SK-N-SH (cell line): ENCODE data around the gene OR8D1. TPM values are rescaled to one million over a fixed set of nuclear protein-coding genes. Genes with fewer than 3 reads are reported as not detected.

ENCODE experiments used
- CTCF ChIA-PET: fragments of 300-600, 350-600 bp; formaldehyde crosslinking; extraction: SDS; loops from one replicate; lab custom pipeline; 2021; lab: Yijun Ruan, JAX
- POLR2A ChIA-PET: fragments of 350-600 bp; sonication (Branson Sonifier 250); formaldehyde crosslinking; extraction: SDS; loops from one replicate; lab custom pipeline; 2020; ENCODE audit warnings: antibody characterized with exemption, inconsistent platforms; lab: Yijun Ruan, JAX
- DNase-seq: peaks from one replicate; pipeline ENCODE4 v3.0.0; 2012
- H2AFZ ChIP-seq: fragments of 200-600 bp; sonication (generic); 2 replicates; pipeline ENCODE4 v1.8.1; 2016; ENCODE audit warnings: antibody characterized with exemption, mild to moderate bottlenecking, low read depth
- H3F3A ChIP-seq: fragments of 200-600 bp; sonication (generic); replicated peaks from 2 replicates; pipeline ENCODE3; 2016; ENCODE audit warnings: antibody characterized with exemption, mild to moderate bottlenecking; ENCODE audit not compliant: insufficient read depth
- H3K27ac ChIP-seq, 2 experiments: fragments of 200-500 bp in 1 of 2; fragments of 200-600 bp in 1 of 2; sonication (Bioruptor generic) in 1 of 2; sonication (generic), shearing (Covaris generic) in 1 of 2; 2 replicates each; pipeline versions ENCODE4 v1.5.1 to v1.6.1; 2014 to 2016; ENCODE audit warnings: low read depth in 2 of 2, inconsistent platforms in 1 of 2, low read length in 1 of 2, mild to moderate bottlenecking in 1 of 2, mixed read lengths in 1 of 2
- H3K27me3 ChIP-seq: fragments of 200-600 bp; sonication (generic), shearing (Covaris generic); 2 replicates; pipeline ENCODE4 v1.6.1; 2016; ENCODE audit warnings: mixed run types; ENCODE audit not compliant: insufficient read depth
- H3K36me3 ChIP-seq, 2 experiments: fragments of 200-500 bp in 1 of 2; fragments of 200-600 bp in 1 of 2; sonication (Bioruptor generic) in 1 of 2; sonication (generic) in 1 of 2; replicated peaks in 1 of 2; 2 replicates each; pipeline versions ENCODE3 to v1.5.1; 2014 to 2016; ENCODE audit warnings: low read length in 1 of 2, mild to moderate bottlenecking in 1 of 2; ENCODE audit not compliant: insufficient read depth in 2 of 2, control insufficient read depth in 1 of 2
- H3K4me1 ChIP-seq, 2 experiments: fragments of 200-500 bp in 1 of 2; fragments of 200-600 bp in 1 of 2; sonication (Bioruptor generic) in 1 of 2; sonication (generic), shearing (Covaris generic) in 1 of 2; 2 replicates each; pipeline versions ENCODE4 v1.5.1 to v1.6.1; 2014 to 2016; ENCODE audit warnings: low read depth in 1 of 2, low read length in 1 of 2, mixed run types in 1 of 2; ENCODE audit not compliant: insufficient read depth in 2 of 2, control insufficient read depth in 1 of 2
- H3K4me2 ChIP-seq: fragments of 200-600 bp; sonication (generic), shearing (Covaris generic); 2 replicates; pipeline ENCODE4 v1.6.1; 2017; ENCODE audit warnings: mixed run types
- H3K4me3 ChIP-seq, 2 experiments: fragments of 200-500 bp in 1 of 2; fragments of 200-600 bp in 1 of 2; sonication (Bioruptor generic) in 1 of 2; sonication (generic), shearing (Covaris generic) in 1 of 2; 2 replicates each; pipeline versions ENCODE4 v1.5.1 to v1.8.1; 2014 to 2016; ENCODE audit warnings: low read depth in 2 of 2, inconsistent platforms in 1 of 2, low read length in 1 of 2, mild to moderate bottlenecking in 1 of 2, mixed read lengths in 1 of 2, moderate library complexity in 1 of 2
- H3K79me2 ChIP-seq: fragments of 200-600 bp; sonication (generic); 2 replicates; pipeline ENCODE4 v1.8.1; 2017; ENCODE audit warnings: mild to moderate bottlenecking; ENCODE audit not compliant: insufficient read depth
- H3K9ac ChIP-seq: fragments of 200-600 bp; sonication (generic); 2 replicates; pipeline ENCODE4 v1.6.1; 2017; ENCODE audit warnings: mixed run types
- H3K9me2 ChIP-seq: fragments of 200-600 bp; sonication (generic); 2 replicates; pipeline ENCODE4 v1.6.1; 2017; ENCODE audit warnings: mixed run types
- H3K9me3 ChIP-seq: fragments of 200-600 bp; sonication (generic); 2 replicates; pipeline ENCODE4 v1.6.1; 2017; ENCODE audit warnings: mixed run types, mild to moderate bottlenecking, moderate library complexity
- H4K20me1 ChIP-seq: fragments of 200-600 bp; sonication (generic); 2 replicates; pipeline ENCODE4 v1.6.1; 2017; ENCODE audit warnings: mild to moderate bottlenecking, mixed run types; ENCODE audit not compliant: insufficient read depth
- CHD2 ChIP-seq: fragments of 150-350 bp; IDR thresholded peaks from 2 replicates; pipeline ENCODE4 v1.6.1; 2018; ENCODE audit warnings: low read length; ENCODE audit not compliant: partially characterized antibody
- CTCF ChIP-seq: fragments of 200-600 bp; sonication (generic); IDR thresholded peaks from 2 replicates; pipeline ENCODE4 v1.6.1; 2017; ENCODE audit warnings: antibody characterized with exemption, mild to moderate bottlenecking, moderate library complexity
- ELF1 ChIP-seq: IDR thresholded peaks from 2 replicates; pipeline ENCODE4 v1.4.0; 2012
- EZH2phosphoT487 ChIP-seq: fragments of 200-600 bp; sonication (generic); IDR thresholded peaks from 2 replicates; pipeline ENCODE4 v1.6.1; 2017; ENCODE audit warnings: low read depth, mixed run types, mild to moderate bottlenecking, antibody characterized with exemption, moderate library complexity, borderline replicate concordance
- FOXJ3 ChIP-seq: sonication (generic); formaldehyde crosslinking; IDR thresholded peaks from 2 replicates; pipeline ENCODE4 v1.5.1; 2020; ENCODE audit warnings: mild to moderate bottlenecking, missing genetic modification reagents
- IRF3 ChIP-seq: fragments of 150-350 bp; IDR thresholded peaks from 2 replicates; pipeline ENCODE4 v1.6.1; 2016; ENCODE audit warnings: mild to moderate bottlenecking, low read depth, low read length
- JUND ChIP-seq: IDR thresholded peaks from 2 replicates; pipeline ENCODE4 v1.4.0; 2012
- MAX ChIP-seq: IDR thresholded peaks from 2 replicates; pipeline ENCODE4 v1.4.0; 2012; ENCODE audit warnings: low read depth
- MEF2A ChIP-seq: IDR thresholded peaks from 2 replicates; pipeline ENCODE4 v1.4.0; 2012; ENCODE audit warnings: low read depth, borderline replicate concordance
- MXI1 ChIP-seq: IDR thresholded peaks from 2 replicates; pipeline ENCODE4 v1.6.1; 2012; ENCODE audit warnings: mild to moderate bottlenecking, low read depth, low read length, improper control_type of control experiment
- NFIC ChIP-seq: IDR thresholded peaks from 2 replicates; pipeline ENCODE4 v1.4.0; 2012; ENCODE audit warnings: borderline replicate concordance
- REST ChIP-seq: IDR thresholded peaks from 2 replicates; pipeline ENCODE4 v1.6.1; 2012; ENCODE audit warnings: mild to moderate bottlenecking, low read depth, low read length, moderate library complexity
- RXRA ChIP-seq: IDR thresholded peaks from 2 replicates; pipeline ENCODE4 v1.4.0; 2012; ENCODE audit warnings: low read depth, mild to moderate bottlenecking, borderline replicate concordance
- SIN3A ChIP-seq: IDR thresholded peaks from 2 replicates; pipeline ENCODE4 v1.6.1; 2012; ENCODE audit warnings: low read depth, mild to moderate bottlenecking, low read length, moderate library complexity, borderline replicate concordance
- SMC3 ChIP-seq: IDR thresholded peaks from 2 replicates; pipeline ENCODE4 v1.6.1; 2012; ENCODE audit warnings: low read depth, low read length, improper control_type of control experiment
- TAF1 ChIP-seq: IDR thresholded peaks from 2 replicates; pipeline ENCODE4 v1.6.1; 2012; ENCODE audit warnings: low read depth, mild to moderate bottlenecking, low read length, moderate library complexity, borderline replicate concordance
- TCF12 ChIP-seq: IDR thresholded peaks from 2 replicates; pipeline ENCODE4 v1.4.0; 2012
- TEAD4 ChIP-seq: IDR thresholded peaks from 2 replicates; pipeline ENCODE4 v1.4.0; 2012; ENCODE audit warnings: mild to moderate bottlenecking, borderline replicate concordance; ENCODE audit not compliant: insufficient read depth
- YY1 ChIP-seq: IDR thresholded peaks from 2 replicates; pipeline ENCODE4 v1.4.0; 2012; ENCODE audit warnings: low read depth, mild to moderate bottlenecking
- ZBTB33 ChIP-seq: IDR thresholded peaks from 2 replicates; pipeline ENCODE4 v1.4.0; 2012; ENCODE audit warnings: low read depth, borderline replicate concordance
- WGBS: methylation state at CpG from one replicate; pipeline ENCODE4 v1.1.6; 2017; ENCODE audit warnings: low lambda C conversion rate; 5-methylcytosine and 5-hydroxymethylcytosine counted together
- polyA plus RNA-seq, 3 experiments: library from polyadenylated mRNA; depleted of rRNA; stranded (reverse); fragments of >200 nt; gene quantifications; 2 replicates each; pipeline ENCODE4 v1.2.3, GENCODE V29; 2012

The OR8D1 gene
- polyA plus RNA-seq (2012; rRNA removed), result not detected in 2 replicates
- polyA plus RNA-seq (2012; cell fraction: cytosol; rRNA removed), result not detected in 2 replicates
- not detected in 2 replicates for polyA plus RNA-seq (2012; cell fraction: nucleus; rRNA removed)

- Histone ChIP-seq H3K4me1 (no peaks in the 10 kb centered on the region), H3K4me3 (no peak within 1 kb of the TSS), H3F3A (no peaks in the 10 kb centered on the region), H3K4me2 (no peak within 1 kb of the TSS), H3K36me3 (no peaks in the 10 kb centered on the region), H3K9ac (no peak within 1 kb of the TSS), H3K27ac (no peak within 1 kb of the TSS), H3K79me2 (no peaks in the 10 kb centered on the region), H3K9me3 (no peaks in the 10 kb centered on the region), H4K20me1 (0 out of 2 replicates have a peak, but pooled peaks cover 3% of the 10 kb centered on the region), H2AFZ (no peak within 1 kb of the TSS), H3K27me3 (no peaks in the 10 kb centered on the region; the same call in 1 of the 2 replicates), H3K9me2 (no peaks in the 10 kb centered on the region)
- DNase-seq, result no peak
- POLR2A ChIA-PET, result no interaction called here
- CTCF ChIA-PET, result no interaction called here
- no peak for TF ChIP-seq RXRA
- TF ChIP-seq TCF12, result no peak
- no peak for TF ChIP-seq ZBTB33
- no peak for TF ChIP-seq NFIC
- TF ChIP-seq FOXJ3 (CRISPR knock-in tag), result no peak
- no peak for TF ChIP-seq REST
- TF ChIP-seq CHD2, result no peak
- TF ChIP-seq ELF1, result no peak
- no peak for TF ChIP-seq MAX
- no peak for TF ChIP-seq SIN3A
- no peak for TF ChIP-seq MEF2A
- no peak for TF ChIP-seq TAF1
- no peak for TF ChIP-seq EZH2phosphoT487
- TF ChIP-seq MXI1, result no peak
- TF ChIP-seq SMC3, result no peak
- no peak for TF ChIP-seq TEAD4
- TF ChIP-seq YY1, result no peak
- no peak for TF ChIP-seq CTCF
- TF ChIP-seq IRF3, result no peak
- TF ChIP-seq JUND, result no peak
- WGBS, result 6% methylated on average over 2 of the region's 2 CpGs
Measured at GRCh38 chr11:124313849-124314248, at the start of gene OR8D1. TSS of gene OR8D1 (minus strand) at chr11:124313949. CDS start at chr11:124310766, 3,183 bp downstream.
